Caco-2 (cell line): ENCODE data around the gene ATP6V0C. TPM values are rescaled to one million over a fixed set of nuclear protein-coding genes. Genes with fewer than 3 reads are reported as not detected.
A peak's percentile ranks its signal among the peaks of the same experiment; 100 is the strongest.

Experiments used
- BruUV-seq: library from RNA; stranded (reverse); fragments of 400-500 nt; replicated peaks from 2 replicates; lab custom pipeline; 2021; lab: Mats Ljungman, UMichigan
- CTCF ChIA-PET: fragments of 300-600 bp; sonication (Branson Sonifier 250); formaldehyde crosslinking; loops from one replicate; lab custom pipeline; 2022; ENCODE audit warnings: antibody characterized with exemption; lab: Charles Lee
- POLR2A ChIA-PET: fragments of 300-600 bp; sonication (Branson Sonifier 250); formaldehyde crosslinking; loops from one replicate; lab custom pipeline; 2022; ENCODE audit warnings: antibody characterized with exemption; lab: Charles Lee
- DNase-seq, 2 experiments: peaks; one replicate each; pipeline versions ENCODE4 v3.0.0 to v3.0.0-alpha.2; 2020 to 2022
- H3K27me3 ChIP-seq: replicated peaks from 2 replicates; pipeline ENCODE4 v1.6.0; 2011; ENCODE audit warnings: low read length; ENCODE audit not compliant: control insufficient read depth, insufficient read depth
- H3K36me3 ChIP-seq: 2 replicates; pipeline ENCODE4 v1.5.1; 2011; ENCODE audit warnings: low read length; ENCODE audit not compliant: control insufficient read depth, insufficient read depth
- H3K4me1 ChIP-seq: fragments of 250-450 bp; sonication (Bioruptor Pico); 2 replicates; pipeline ENCODE4 v1.5.1; 2020; ENCODE audit warnings: mild to moderate bottlenecking
- H3K4me3 ChIP-seq: 2 replicates; pipeline ENCODE4 v1.5.1; 2011; ENCODE audit warnings: low read depth, mild to moderate bottlenecking, control low read depth, low read length
- H3K9me3 ChIP-seq: fragments of 250-450 bp; sonication (Bioruptor Pico); 2 replicates; pipeline ENCODE4 v1.5.1; 2020; ENCODE audit warnings: mild to moderate bottlenecking, moderate library complexity
- H3K27ac Mint-ChIP-seq: one replicate; pipeline ENCODE4 v1.8.0; 2022; ENCODE audit warnings: mixed read lengths; ENCODE audit not compliant: unreplicated experiment
- H3K27me3 Mint-ChIP-seq: one replicate; pipeline ENCODE4 v1.8.0; 2022; ENCODE audit warnings: mixed read lengths; ENCODE audit not compliant: insufficient read depth, unreplicated experiment
- H3K36me3 Mint-ChIP-seq: one replicate; pipeline ENCODE4 v1.8.0; 2022; ENCODE audit warnings: mild to moderate bottlenecking, mixed read lengths; ENCODE audit not compliant: insufficient read depth, unreplicated experiment
- H3K4me1 Mint-ChIP-seq: one replicate; pipeline ENCODE4 v1.8.0; 2022; ENCODE audit warnings: low read depth, mixed read lengths; ENCODE audit not compliant: unreplicated experiment
- H3K4me3 Mint-ChIP-seq: one replicate; pipeline ENCODE4 v1.8.0; 2022; ENCODE audit warnings: mild to moderate bottlenecking, moderate library complexity, mixed read lengths; ENCODE audit not compliant: unreplicated experiment
- H3K9me3 Mint-ChIP-seq: one replicate; pipeline ENCODE4 v1.8.0; 2022; ENCODE audit warnings: mixed read lengths; ENCODE audit not compliant: unreplicated experiment
- intact Hi-C: fragments of 100-400 bp; cut with micrococcal nuclease; formaldehyde crosslinking; loops from one replicate; pipeline ENCODE4 v1.10.0; 2022; ENCODE audit not compliant: unreplicated experiment
- total RNA-seq: library from RNA; stranded (reverse); gene quantifications from 2 replicates; pipeline ENCODE4 v1.2.3, GENCODE V29; 2022
- TF ChIP-seq, protein P1 (sequence below), 2 experiments: fragments of 200-600 bp in 1 of 2; IDR thresholded peaks; 1 replicate in 1 of 2; 2 replicates in 1 of 2; pipeline versions ENCODE4 v1.5.1 to v1.8.0; 2011 to 2022; ENCODE audit warnings: antibody characterized with exemption in 1 of 2, control low read depth in 1 of 2, inconsistent platforms in 1 of 2, low read depth in 1 of 2, low read length in 1 of 2, mild to moderate bottlenecking in 1 of 2, moderate library complexity in 1 of 2; ENCODE audit not compliant: insufficient read depth in 1 of 2, severe bottlenecking in 1 of 2, unreplicated experiment in 1 of 2

The ATP6V0C gene
- total RNA-seq, 1 experiment from 2014 or later, result 200 TPM

DNA sequence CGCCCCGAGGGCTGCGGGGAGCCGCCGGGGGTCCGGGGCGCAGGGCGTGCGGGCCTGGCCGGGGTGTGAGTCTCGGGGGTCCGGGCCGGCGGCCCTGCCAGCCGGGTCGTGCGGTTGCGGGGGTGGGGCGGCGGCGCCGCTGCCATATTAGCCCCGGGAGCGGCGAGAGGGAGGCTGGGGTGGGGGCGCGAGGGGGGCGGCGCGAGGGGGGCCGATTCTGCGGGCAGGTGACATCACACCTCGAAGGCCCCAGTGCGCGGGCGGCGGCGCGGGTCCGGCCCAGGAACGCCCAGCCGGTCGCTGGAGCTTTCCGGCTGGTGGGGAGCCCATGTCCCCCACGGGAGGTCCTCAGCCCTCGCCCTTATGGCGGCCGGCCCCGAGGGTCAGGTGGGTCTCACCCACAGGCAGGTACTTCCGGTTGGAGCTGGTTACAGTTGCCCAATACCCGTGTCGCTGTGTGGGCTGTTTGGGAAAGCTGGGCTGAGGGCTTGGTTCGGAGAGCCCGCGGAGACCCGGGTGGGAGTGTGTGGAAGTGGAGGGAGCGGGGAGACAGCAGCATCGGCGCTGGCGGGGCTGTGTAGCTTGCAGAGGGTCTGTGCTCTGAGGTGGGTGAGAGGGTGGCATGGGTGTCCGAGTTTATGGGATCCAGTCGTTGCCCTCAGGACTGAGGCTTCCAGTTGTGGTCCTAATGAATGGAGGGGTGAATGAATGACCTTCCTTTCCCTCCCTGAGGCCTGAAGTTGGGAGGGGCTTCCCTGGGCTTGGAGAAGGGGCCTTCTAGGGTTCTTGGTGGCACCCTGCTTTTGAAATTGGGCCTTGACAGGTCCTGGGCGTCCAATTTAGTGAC is 804 bp downstream of the ATP6V0C start:
- Mint-ChIP-seq H3K36me3 (peaks cover 53% of the 10 kb centered on the region), H3K27ac (peak overlapping the region; percentile 87), H3K9me3 (no peaks in the 10 kb centered on the region), H3K4me1 (peaks cover 27% of the 10 kb centered on the region), H3K27me3 (no peaks in the 10 kb centered on the region), H3K4me3 (peak overlapping the region; percentile 86)
- intact Hi-C loops, result no loop called here
- BruUV-seq, result no TSS peak
- peaks cover 3% of the 10 kb centered on the region for H3K36me3 ChIP-seq
- peaks cover 23% of the 10 kb centered on the region for H3K4me1 ChIP-seq
- DNase-seq, result peak in 1 of 2 experiments; percentile 55
- POLR2A ChIA-PET, result interaction anchor here (0.6 to 0.7 kb wide), 3 partner anchors 23 to 550 kb away, joined by 3 to 5 read pairs (median 3); partner anchors contain the start of genes PDPK1 and RPS2
- TF ChIP-seq, protein P1, sequence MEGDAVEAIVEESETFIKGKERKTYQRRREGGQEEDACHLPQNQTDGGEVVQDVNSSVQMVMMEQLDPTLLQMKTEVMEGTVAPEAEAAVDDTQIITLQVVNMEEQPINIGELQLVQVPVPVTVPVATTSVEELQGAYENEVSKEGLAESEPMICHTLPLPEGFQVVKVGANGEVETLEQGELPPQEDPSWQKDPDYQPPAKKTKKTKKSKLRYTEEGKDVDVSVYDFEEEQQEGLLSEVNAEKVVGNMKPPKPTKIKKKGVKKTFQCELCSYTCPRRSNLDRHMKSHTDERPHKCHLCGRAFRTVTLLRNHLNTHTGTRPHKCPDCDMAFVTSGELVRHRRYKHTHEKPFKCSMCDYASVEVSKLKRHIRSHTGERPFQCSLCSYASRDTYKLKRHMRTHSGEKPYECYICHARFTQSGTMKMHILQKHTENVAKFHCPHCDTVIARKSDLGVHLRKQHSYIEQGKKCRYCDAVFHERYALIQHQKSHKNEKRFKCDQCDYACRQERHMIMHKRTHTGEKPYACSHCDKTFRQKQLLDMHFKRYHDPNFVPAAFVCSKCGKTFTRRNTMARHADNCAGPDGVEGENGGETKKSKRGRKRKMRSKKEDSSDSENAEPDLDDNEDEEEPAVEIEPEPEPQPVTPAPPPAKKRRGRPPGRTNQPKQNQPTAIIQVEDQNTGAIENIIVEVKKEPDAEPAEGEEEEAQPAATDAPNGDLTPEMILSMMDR (IDR thresholded peaks at IDR 0.05; ENCODE audit: insufficient read depth in 1 of 2, low read depth in 1 of 2, low read length in 1 of 2, severe bottlenecking in 1 of 2, unreplicated experiment in 1 of 2), result no peak
- CTCF ChIA-PET, result interaction anchor here (2.0 kb wide), 1 partner anchor 10 kb away, joined by 11 read pairs; no protein-coding TSS in a partner anchor
- H3K4me3 ChIP-seq, result peak overlapping the region; percentile 99
- H3K9me3 ChIP-seq, result no peaks in the 10 kb centered on the region
- H3K27me3 ChIP-seq, result no peaks in the 10 kb centered on the region

DNA sequence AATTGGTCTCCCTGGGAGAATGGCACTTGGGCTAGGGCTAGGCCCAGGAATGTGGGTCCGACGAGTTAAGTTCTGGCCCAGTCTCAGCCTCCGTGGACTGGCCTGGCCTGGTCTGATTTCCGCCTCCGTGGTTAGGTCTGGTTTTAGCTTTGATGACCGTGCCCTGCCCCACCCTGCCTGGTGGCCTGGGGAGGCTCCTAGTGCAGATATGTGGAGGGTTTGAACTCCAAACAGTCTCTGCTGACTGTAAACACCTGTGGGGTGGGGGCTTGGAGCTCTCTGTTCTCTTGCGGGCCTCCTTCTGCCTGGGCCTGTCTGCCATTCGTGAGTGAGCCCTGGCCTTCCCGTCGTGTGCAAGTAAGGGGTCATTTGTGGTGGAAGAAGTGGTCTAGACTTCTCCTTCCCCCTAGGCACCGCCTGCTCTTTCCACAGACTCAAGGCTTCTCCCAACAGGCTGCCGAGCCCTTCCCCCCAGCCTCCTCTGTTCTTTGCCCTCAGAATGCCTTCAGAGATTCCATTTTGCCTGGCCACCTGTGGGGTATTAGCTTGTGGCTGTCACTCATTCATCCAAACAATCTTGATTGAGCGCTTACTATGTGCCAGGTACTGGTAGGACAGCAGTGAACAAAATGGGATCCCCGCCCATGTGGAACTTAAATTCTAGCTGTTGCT is 1.6 kb downstream of the ATP6V0C start:
- Mint-ChIP-seq H3K36me3 (peaks cover 60% of the 10 kb centered on the region), H3K27ac (peak overlapping the region; percentile 87), H3K4me3 (peak overlapping the region; percentile 86), H3K4me1 (peaks cover 32% of the 10 kb centered on the region), H3K27me3 (no peaks in the 10 kb centered on the region), H3K9me3 (no peaks in the 10 kb centered on the region)
- CTCF ChIA-PET, result interaction anchor here (2.0 kb wide), 1 partner anchor 9 kb away, joined by 11 read pairs; no protein-coding TSS in a partner anchor
- POLR2A ChIA-PET, result interaction anchor here (0.6 to 0.7 kb wide), 3 partner anchors 22 to 551 kb away, joined by 3 to 5 read pairs (median 3); partner anchors contain the start of genes PDPK1 and RPS2
- TF ChIP-seq, protein P1 (IDR thresholded peaks at IDR 0.05; ENCODE audit: insufficient read depth in 1 of 2, low read depth in 1 of 2, low read length in 1 of 2, severe bottlenecking in 1 of 2, unreplicated experiment in 1 of 2), result no peak
- no peaks in the 10 kb centered on the region for H3K9me3 ChIP-seq
- H3K4me3 ChIP-seq, result peak overlapping the region; percentile 99
- intact Hi-C loops, result no loop called here
- BruUV-seq, result TSS peak; percentile 32
- peaks cover 23% of the 10 kb centered on the region for H3K4me1 ChIP-seq
- H3K27me3 ChIP-seq, result no peaks in the 10 kb centered on the region
- peaks cover 3% of the 10 kb centered on the region for H3K36me3 ChIP-seq
- no peak for DNase-seq
